GM18508 (cell line): Measurements from ENCODE around the gene ANKRD52.
"Not testable (repeated sequence)": the region's sequence is repeated elsewhere in the genome, so short reads cannot be mapped to it uniquely, and the experiment has no call there.

Experiments used
- ATAC-seq: cut with Tn5 transposase; IDR thresholded peaks from one replicate; pipeline ENCODE4 v1.9.1; 2021; ENCODE audit warnings: moderate number of reproducible peaks; ENCODE audit not compliant: insufficient read depth, unreplicated experiment

The ANKRD52 gene

DNA sequence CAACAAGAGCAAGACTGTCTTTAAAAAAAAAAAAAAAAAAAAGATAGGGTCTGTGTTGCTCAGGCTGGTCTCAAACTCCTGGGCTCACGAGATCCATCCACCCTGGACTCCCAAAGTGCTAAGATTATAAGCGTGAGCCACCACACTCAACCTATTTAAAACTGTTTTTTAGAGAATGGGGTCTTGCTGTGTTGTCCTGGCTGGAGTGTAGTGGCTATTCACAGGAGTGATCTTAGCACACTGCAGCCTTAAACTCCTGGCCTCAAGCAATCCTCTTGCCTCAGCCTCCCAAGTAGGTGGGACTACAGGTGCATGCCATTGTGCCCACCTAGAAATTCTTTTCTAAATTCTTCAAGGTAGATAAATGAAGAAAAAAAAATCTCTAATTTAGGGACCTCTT, 16.1 kb upstream of the ANKRD52 start:
- no peak for ATAC-seq

GRCh38 chr12:56272468-56272867, 14.3 kb upstream of the ANKRD52 start:
- not testable (repeated sequence) for ATAC-seq

DNA sequence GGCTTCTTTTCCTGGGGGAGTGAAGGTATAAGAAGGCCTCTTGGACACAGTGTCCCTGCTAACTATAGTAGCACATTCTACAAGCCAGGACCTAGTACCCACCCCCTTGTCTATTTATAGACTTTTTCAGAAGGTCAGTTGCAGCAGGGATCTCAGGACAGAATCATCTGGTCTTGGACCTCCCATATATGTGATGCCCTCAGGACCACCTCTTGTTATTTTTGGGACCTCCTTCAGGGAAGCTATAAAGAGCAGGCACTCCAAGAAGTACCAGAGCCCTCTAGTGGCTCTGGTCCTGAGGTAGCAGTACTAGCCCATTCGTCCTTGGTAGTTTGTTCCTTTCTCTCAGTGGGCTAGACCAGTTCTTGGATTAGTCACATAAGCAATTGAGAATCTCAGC, 12.8 kb upstream of the ANKRD52 start:
- no peak for ATAC-seq

DNA sequence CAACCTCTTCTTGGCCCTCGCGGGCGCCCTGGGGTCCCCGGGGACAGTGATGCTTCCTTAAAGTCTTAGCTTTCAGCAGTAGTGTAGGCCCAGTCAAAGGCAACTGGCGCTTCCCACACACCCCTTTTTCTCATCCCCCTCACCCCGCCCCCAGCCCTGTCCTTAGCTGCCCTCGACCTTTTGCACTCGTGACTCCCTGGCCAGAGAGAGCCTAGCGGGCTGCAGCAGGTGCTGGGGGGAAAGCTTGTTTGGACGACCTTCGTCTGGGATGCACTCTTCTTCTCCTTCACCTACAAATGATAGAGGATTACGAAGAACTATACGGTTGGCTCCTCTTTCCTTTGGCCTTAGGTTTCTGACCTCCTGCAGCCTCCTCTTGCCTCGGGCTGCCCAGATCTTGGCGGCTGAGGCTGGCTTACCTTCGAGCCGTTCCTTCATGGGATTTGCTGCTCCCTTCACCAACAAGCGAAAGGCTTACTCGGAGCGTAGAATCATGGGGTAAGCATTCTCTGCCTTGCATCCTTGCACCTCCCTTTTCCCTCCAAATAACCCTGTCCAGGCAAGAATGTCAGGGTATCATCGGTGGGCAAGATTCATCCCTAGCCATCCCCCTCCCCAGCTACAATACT, 9.4 kb upstream of the ANKRD52 start:
- ATAC-seq = no peak

DNA sequence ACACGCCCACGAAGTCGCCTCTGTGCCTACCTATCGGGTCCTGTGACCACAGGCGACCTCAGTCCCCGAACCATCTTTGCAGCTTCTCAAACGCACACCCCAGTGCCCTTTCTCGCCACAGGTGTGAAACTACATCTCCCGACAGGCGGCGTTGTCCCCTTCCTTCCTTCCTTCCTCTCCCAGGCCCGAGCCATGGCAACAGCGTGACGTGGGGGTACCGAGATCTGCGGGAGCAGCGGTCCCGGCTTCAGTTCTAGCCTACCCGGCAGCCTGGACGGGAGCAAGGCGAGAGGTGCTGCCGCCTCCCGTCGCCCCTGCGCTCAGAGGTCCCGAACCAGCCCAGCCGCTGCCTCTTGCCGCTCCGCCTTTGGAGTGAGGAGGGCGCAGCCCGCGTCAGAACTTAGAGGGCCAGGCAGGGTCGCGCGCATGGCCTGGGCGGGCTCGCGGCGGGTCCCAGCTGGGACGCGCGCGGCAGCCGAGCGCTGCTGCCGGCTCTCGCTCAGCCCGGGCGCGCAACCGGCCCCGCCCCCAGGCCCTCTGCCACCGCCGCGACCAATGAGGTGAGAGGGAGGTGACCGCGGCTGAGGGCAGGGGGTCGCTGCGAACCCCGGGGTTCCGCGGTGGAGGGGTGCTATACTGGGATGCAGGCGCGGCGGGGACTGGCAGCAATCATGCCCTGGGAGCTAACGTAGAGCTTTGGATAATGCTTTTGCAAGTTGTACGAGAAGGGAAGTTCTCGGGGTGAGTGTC, 8.7 kb upstream of the ANKRD52 start, which contains the start of gene COQ10A:
Gene COQ10A (plus strand): TSS at position 250 of the 750 bp plus-strand sequence. CDS start 177 bp downstream, at position 427.
- peak; percentile 43 for ATAC-seq

DNA sequence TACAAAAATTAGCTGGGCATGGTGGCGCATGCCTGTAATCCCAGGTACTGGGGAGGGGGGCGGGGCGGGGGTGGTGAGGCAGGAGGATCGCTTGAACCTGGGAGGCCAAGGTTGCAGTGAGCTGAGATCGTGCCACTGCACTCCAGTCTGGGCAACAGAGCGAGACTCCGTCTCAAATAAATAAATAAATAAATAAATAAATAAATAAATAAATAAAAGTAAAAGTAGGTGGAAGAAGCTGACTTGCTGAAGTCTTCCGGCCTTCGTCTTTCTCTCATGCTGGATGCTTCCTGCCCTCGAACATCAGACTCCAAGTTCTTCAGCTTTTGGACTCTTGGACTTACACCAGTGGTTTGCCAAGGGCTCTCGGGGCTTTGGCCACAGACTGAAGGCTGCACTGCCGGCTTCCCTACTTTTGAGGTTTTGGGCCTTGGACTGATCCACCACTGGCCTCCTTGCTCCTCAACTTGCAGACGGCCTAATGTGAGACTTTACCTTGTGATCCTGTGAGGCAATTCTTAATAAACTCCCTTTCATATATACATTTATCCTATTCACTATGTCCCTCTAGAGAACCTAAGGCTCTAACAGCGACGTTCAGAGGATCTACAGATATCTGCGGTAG, 8.0 kb upstream of the ANKRD52 start:
- not testable (repeated sequence) for ATAC-seq

GRCh38 chr12:56262955-56263354, 4.8 kb upstream of the ANKRD52 start:
- not testable (repeated sequence) for ATAC-seq

DNA sequence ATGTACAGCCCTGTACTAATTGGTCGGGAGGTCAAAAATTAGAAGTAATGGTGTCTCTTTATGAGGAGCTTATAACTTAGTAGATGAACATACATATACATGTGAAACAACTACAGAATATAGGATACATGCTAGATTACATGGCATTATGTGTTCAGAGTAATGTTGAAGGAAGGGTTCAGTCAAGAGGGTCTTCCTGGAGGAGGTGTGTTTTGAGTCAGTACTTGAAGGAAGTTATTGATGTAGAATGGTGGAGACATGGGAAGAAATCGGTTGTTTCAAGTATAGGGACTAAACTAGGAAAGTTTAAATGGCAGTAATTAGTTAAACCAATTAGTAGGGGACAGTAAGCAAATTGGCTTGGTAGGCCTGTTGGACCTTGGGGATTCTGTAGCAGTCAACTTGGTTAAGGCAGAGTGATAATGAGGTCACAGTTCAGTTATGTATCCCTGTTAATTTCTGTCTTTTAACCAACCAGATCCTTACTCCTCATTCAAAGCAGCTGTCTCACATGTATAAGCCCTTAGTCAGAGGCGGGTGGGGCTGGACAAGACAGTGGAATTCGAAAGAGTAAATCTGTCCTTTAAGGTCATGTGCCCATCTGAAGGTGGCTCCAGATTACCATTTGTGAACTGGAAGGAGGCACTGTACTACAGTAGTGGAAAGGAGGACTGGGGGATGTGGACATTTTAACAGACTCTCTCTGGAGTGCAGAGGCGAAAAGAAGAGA, 3.5 kb upstream of the ANKRD52 start:
- ATAC-seq = no peak

DNA sequence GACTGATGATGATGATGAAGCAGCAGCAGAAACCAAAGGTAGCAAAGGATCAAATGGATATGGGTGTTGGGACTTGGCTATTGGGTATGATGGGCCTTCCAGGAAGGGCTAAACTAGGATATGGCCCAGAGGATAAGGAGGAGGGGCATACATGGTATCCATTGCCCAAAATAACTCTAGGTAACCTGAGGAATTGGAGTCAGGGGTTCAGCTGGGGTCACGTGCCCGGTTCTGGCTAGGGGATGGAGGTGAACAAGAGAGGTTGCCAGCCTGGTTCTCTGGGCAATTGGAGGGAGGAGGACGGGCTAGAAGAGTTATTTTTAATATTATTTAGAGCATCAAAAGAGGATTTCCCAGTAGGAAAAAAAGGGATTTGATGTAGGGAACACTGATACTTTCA, 2.7 kb upstream of the ANKRD52 start:
- ATAC-seq = no peak

DNA sequence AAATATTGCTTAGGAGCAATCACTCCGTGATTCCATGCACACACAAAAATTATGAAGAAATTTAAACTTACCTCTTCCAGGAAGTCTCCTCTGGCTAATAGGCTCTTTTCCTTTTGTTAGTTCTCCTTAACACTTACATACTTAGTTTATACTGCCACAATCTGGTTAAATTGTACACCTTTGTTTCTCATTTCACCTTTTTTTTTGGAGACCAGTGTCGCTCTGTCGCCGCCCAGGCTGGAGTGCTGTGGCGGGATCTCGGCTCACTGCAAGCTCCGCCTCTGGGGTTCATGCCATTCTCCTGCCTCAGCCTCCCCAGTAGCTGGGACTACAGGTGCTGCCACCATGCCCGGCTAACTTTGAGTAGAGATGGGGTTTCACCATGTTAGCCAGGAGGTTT, 2.2 kb upstream of the ANKRD52 start:
- ATAC-seq = no peak

- ATAC-seq = no peak
These were observed 618 bp upstream of the ANKRD52 start for GRCh38 chr12:56258820-56259183.

DNA sequence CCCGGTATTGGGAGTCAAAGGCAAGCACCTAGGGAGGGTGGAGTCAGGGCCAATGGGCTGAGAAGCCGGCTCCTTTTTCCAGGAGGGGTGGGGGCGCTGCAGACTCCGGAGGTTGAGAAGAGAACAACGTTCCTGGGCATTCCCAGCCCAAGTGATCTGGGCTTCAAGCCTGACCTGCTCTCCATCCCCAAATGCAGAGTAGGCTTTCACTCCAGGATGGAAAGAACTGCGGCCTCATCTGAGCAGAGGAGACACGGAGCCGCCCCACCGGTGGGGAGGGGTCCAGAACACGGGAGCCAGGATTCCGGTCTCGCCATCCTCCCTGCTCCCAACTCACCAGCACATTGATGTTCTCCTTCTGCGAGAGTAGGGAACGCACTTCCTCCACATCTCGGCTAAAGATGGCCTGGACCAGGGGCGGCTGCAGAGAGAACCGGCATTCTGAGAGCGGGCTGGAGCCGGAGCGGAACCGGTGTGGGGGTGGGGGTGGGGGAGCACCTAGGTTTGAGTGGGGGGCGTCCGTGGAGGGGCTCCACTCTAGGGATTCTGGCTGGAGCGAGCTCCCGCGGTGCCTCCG, 605 bp downstream of the ANKRD52 start:
- ATAC-seq = no peak

DNA sequence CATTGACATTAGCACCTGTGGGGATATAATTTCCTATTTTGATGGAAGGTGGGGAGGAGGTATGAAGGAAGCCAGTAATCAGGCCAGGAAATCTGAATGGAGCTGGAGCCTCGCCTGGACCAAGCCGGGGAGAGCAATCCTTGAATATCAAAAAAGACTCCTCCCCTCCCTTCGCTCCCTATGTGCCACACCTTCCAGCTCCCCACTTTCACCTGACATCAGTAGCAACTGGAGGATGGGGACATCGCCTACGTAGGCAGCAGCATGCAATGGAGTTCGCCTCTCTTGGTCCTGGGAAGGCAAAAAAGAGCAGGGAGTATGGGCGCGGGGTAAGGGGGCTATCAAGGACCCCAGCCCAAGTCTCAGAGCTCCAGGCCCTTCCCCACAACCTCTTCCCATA, 1.1 kb downstream of the ANKRD52 start:
- ATAC-seq = no peak

- ATAC-seq = no peak
These were observed 1.7 kb downstream of the ANKRD52 start for GRCh38 chr12:56256326-56256960.

DNA sequence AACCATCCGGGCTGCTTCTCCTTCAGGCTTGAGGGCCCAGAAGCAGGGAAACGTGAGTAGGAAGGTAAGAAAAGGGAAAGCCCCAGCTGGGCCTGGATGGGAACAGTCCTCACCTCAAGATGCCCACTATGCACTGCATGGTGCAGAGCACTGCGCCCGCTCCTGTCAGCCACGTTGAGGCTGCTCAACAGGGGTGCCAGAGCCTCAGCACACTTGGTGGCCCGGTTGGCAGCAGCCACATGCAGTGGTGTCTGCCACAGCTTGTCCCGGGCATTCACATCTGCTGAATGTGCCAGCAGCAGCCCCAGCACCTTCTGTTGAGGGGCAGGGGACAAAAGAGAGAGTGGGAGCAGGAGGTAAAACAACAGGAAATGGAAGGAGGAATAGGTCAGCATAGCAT, 2.5 kb downstream of the ANKRD52 start:
- no peak for ATAC-seq

- ATAC-seq = no peak
These were observed 5.1 kb downstream of the ANKRD52 start for GRCh38 chr12:56253091-56253490.

DNA sequence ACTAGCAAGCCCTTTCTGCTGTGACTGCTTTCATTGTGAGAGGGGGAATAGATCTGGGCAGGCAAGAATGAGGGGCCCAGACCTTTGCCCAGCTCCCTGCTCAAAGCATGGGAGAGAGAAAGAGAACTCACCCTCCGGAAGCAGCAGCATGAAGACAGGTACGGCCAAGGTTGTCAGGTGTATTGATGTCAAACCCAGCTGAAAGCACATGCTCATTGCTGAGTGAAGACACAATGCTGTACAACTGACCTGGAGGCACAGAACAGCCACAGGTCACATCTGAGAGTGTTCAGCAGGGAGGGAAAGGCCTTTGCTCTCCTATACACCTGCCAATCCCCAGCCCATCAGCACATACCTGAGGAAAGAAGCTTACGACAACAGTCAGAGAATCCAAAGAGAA, 5.5 kb downstream of the ANKRD52 start:
- ATAC-seq = no peak

GRCh38 chr12:56248711-56249110, 9.5 kb downstream of the ANKRD52 start:
- no peak for ATAC-seq

DNA sequence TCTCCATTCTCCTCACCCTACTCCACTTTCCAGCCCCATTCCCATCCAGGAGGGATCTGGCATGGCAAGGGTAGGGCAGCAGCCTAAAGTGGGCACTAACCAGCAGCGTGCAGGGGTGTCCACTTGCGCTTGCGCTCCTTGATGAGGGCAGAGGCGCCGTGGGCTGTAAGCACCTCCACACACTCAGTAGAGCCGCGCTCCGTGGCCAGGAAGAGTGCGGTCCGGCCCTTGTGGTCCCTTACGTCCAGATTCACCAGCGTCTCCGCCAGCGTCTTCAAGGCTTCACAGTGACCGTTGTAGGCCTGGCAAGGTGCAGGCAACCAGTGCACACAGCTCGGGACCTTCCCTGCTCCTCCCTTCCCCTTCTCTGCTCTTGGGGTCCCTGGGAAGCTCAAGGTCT, 10.3 kb downstream of the ANKRD52 start:
- no peak for ATAC-seq

- ATAC-seq = no peak
These were observed 13.7 kb downstream of the ANKRD52 start for GRCh38 chr12:56244494-56244893.
